Fibroblast of skin of scalp (primary cell): Measurements from ENCODE around the gene TMEM86B.
"Not testable (repeated sequence)": the region's sequence is repeated elsewhere in the genome, so short reads cannot be mapped to it uniquely, and the experiment has no call there.

Experiments
- DNase-seq: peaks from one replicate; pipeline ENCODE4 v3.0.0-alpha.2; 2013

The TMEM86B gene

GRCh38 chr19:55220525-55220924 is 8.0 kb downstream of the TMEM86B start:
- no peak for DNase-seq

DNA sequence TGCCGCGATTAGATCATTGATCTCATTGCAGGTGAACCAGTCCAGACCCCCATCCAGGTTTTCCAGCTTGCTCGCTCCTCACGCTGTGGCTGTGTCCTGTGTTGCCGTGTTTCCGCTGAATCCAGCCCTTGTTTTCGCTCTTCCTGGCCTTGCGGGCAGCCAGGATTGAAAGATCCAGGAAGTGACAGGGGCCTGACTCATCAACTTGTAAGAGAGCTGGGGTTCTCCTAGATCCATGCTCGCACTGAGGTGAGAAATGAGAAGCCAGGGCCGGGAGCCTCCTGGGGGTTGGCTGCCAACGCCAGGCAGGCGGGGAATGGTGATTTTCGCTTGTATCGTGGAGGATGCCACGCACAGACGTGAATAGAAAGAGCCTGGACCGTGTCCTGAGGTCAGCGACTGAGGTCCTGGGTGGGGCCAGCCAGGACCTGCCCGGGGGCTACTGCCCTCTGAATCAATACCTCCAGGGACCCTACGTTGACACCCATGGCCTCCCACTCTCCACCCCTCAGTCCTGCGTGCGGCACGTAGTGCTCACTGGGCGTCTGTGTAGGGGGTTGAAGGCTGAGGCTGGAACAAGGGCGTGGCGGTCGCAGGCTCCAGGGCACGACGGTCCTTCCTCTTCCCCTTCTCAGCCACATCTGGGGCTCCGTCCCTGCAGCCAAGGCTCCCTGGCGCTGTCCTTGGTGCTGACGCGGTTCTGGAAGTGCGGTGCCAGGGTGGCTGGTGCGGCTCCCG is 11.9 kb downstream of the TMEM86B start:
- peak; percentile 99 for DNase-seq

DNA sequence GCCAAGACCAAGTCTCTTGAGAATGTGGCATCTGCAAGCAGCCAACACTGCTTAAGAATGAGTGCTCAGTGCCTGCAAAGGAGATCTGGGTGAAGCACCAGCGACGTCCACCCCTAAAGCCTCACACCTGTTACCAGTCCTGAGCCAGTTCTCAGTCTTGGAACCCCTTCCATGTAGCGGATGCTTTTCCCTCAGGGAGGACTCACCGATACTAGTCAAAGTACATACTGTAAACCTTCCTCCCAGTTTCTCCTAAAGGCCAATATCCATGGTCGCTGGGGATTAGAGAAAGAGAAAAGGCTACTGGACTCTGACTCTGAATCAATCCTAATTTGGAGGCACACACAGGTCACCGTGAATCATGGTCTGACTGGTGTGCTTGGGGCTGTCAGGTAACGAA is 15.0 kb downstream of the TMEM86B start:
- no peak for DNase-seq

DNA sequence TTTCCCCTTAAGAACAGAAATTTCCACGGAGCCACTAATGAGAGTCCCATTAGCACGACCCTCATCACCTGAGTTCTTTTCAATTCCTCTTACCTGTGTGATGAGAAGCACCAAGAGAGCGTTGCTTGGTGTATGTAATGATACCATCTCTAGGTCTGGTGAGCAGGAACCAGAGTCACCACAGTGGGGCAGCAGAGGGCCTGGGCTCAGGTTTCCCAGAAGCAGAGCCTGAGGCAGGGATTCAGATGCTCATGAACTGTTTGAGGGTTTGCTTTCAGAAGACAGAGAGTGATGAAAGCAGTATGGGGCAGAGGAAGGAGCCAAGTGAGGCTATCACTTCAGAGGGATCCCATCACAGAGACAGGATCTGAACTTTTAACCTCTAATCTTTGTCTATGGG is 16.1 kb downstream of the TMEM86B start:
- DNase-seq = no peak

- DNase-seq = peak; percentile 92
Observed at GRCh38 chr19:55209693-55210472, 18.7 kb downstream of the TMEM86B start.

DNA sequence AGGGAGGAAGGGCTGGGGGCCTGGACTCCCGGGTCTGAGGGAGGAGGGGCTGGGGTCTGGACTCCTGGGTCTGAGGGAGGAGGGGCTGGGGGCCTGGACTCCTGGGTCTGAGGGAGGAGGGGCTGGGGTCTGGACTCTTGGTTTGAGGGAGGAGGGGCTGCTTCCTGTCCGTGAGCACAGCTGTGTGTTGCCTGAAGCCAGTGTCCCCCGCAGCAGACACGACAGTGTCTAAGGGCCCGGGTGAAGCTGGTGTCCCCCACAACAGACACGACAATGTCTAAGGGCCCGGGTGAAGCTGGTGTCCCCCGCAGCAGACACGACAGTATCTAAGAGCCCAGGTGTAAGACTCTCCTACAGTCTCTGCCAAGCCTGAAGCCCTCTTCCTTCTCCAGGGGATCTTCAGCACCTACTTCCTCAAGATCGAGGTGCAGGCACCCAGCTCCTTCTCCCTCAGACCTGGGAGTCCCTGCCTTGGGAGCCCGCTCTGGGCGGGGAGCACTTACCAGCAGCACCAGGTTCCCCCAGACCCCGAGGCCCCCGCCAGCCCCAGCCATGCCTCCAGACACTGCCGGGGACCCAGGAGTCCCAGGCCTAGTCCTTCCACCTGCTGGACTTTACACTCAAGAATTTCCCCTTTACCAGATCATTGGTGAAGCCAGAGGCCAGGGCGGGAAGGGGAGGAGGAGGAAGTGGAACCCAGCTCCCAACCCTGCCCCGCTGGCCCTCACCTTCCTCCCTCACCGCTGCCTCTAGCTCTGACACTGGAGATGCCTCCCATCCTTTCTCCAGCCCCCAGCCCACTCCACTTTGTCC is 19.5 kb downstream of the TMEM86B start, which contains the start of gene PTPRH:
Gene PTPRH (minus strand): TSS at position 622 of the 813 bp plus-strand sequence. CDS start 68 bp downstream, at position 554.
- no peak for DNase-seq

GRCh38 chr19:55206664-55207500 is 21.7 kb downstream of the TMEM86B start:
- DNase-seq = peak; percentile 89

DNA sequence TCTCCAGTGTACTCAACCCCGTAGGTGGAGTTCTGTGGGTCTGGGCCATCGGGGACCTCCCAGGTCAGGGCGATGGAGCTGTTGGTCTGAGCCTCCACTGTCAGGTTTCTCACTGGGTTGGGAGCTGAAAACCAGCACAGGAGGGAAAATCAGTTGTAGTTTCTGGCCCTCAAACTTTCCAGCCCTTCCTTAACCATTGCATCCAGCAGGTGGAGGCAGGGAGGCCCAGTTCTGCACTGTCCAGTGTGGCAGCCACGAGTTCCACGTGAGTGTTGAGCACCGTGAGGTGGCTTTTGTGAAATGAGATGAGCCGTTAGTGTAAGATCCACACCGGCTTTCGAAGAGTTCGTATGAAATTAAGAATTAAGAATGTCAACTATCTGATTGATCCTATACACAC is 26.4 kb downstream of the TMEM86B start:
- not testable (repeated sequence) for DNase-seq

GRCh38 chr19:55199620-55200204 is 28.9 kb downstream of the TMEM86B start:
- DNase-seq = no peak

DNA sequence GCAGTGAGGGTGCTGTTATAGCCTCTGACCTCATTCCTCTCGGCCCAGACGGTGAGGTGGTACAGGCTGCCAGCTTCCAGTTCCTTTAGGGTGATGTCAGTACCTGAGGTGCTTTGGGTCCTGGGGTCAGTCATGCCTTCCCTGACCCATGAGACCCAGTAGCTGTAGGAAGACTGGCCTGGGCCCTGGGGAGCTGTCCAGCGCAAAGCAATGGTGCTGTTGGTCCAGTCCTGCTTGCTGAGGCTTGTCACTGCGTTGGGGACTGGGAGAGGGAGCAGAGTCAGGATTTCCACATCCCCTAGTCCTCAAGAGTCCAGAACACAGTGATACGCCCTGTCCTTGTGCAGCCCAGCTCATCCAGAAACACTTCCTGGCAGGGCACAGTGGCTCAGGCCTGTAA is 29.9 kb downstream of the TMEM86B start:
- no peak for DNase-seq

DNA sequence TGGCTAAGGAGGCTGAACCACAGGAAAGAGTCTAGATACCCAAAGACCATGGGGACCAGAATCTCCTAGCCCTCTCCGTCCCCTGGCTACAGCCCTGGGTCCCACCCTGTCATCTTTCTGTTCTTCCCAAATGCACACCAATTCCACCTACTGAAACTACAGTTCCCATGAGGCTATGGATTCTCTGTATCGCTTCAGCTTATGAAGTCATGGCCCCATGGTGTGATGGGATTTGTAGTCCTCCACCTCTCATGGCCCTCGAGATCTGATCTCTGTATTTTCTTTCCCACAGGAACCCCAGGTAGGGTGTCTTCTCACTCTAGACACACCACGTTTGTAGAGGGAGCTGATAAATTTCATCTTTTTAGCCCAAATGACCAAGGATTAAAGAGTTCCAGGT is 31.0 kb downstream of the TMEM86B start:
- DNase-seq = no peak

DNA sequence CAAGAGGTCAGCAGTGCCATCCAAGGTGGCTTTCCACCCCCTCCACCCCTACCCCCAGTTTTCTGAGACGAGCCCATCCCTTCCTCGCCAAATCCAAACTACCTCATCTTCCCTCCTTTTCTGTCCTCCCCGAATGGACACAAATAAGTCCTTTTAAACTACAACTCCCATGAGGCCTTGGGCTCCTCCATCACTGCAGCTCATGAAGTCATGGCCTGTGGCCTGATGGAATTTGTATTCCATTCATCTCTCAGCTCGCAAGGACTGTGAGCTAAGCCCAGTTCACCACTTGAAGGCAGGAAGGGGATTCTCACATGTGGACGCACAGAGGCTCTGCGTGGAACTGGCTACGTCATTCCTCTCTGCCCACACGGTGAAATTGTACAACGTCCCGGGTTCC is 31.8 kb downstream of the TMEM86B start:
- DNase-seq = no peak

- DNase-seq = no peak
Observed at GRCh38 chr19:55193481-55193880, 35.1 kb downstream of the TMEM86B start.

DNA sequence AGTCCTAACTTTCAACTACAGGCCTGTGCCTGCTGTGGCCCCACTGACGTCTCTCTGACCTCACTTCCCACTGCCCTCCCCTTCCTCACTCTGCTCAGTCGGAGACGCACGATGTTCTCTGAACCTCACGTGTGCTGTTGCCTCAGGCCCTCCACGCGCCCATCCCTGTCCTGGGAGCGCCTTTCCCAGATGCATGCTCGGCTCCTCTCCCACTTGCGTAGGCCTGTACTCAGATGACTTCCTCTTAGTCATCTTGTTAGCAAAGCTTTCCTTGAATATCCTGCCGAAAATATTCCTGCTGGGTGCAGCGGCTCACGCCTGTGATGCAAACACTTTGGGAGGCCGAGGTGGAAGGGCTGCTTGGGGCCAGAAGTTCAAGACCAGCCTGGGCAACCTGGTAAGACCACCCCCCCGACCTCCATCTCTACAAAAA is 39.1 kb downstream of the TMEM86B start:
- peak; percentile 70 for DNase-seq

DNA sequence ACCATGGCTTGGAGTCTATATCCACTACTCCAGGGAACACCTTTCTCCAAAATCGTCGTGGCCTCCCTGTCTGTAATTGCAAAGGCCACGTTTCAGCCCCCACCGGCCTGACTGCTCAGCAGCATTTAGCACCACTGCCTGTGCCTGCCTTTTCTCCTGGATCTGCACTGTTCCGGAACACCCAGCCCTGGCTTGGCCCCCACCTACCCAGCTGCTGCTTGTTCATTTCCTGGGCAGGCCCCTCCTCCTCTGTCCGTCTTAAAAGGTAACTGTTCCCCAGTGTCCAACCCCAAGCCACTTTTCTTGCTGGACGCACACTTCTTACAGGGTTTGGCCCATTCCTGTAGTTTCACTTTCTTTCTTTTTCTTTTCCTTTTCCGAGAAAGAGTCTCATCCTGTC is 39.9 kb downstream of the TMEM86B start:
- DNase-seq = no peak

DNA sequence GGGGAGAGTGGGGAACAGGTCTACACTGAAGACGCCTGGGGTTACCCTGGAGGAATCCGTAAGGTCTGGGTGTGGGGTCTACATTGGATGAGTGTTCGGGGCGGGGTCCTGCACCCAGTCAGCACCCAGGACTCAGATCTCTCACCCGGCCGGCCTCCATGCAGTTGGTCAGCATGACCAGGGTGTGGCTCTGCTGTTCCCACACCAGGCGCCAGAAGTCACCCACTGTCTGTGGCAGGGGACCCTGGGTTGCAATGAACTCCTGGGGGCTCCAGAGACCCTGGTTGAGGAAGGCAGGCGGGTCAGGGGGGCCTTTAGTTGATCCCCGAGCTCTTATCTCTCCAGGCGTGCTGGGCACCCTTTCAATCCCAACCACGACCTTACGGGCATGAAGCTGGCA is 42.5 kb downstream of the TMEM86B start:
- DNase-seq = no peak

- DNase-seq = no peak
Observed at GRCh38 chr19:55181740-55182139, 46.8 kb downstream of the TMEM86B start.

DNA sequence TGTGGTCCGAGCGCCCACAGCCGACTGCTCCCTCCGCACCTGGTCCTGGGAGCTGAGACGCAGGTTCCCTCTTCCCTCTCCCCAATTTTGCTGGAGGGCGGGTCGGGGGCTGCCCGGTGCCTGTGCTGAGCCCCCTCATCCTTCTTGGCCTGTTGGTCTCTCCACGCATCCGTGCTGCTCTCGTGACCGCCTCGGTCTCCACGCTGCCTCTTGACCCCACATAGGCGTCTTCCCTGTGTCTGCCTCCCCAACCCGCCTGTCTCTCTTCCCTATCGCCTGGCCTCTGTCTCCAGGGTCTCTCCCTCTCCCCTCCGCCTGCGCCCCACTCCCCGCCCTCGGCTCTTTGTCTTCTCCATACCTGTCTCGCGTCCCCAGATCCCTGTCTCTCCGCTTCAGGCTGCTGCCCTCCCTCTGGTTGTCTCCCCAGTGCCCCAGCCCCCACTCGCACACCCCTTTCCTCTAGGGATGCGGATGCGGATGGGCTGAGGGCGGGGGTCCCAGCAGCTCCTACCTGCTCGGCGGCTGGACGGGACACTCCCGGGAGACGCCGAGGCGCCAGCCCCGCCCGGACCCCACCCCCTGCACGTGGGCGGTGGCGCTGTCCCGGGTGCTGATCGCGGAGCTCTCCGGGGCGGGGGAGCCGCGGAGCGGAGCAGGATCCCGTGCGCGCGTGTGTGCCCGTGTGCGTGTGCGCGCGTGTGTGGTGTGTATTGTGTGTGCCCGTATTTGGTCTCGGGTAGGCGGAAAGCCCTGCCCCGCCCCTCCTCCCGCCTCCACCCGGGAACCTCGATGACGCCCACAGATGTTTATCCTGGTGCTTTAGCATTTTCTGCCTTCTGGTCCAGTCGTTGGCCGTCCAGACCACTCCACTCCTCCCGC is 48.7 kb downstream of the TMEM86B start, which contains the start of gene SYT5:
Gene SYT5 (minus strand): TSS at position 684 of the 879 bp plus-strand sequence. CDS start 1,248 bp downstream, outside the sequence.
- DNase-seq = peak; percentile 18

GRCh38 chr19:55178781-55179599 is 49.6 kb downstream of the TMEM86B start:
- DNase-seq = peak; percentile 78
